ENCODE data around the gene NOM1.

DNA sequence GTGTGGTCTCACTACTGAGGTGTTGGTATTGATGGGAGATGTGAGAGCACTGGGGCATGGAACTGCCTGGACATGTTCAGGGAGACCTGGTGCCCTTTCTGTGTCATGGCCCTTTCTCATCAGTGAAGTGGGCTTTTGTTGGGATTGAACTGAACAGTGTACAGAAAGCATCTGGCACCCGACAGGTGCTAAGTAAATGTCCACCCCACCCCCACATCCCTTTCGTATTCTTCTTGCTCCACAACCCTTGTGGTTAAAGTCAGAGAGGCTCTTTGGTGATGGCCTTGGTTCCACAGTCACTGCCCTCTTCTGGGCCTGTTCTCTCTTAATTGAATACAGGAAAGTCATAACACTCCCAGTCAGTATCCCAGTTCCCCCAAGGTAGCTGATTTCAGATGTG is 5.4 kb downstream of the NOM1 start:
- TF ChIP-seq GATA3 (IDR thresholded peaks at IDR 0.05; ENCODE audit: borderline replicate concordance) (no peak), MAFK (IDR thresholded peaks at IDR 0.05; ENCODE audit: partially characterized antibody) (no peak), MYC (IDR thresholded peaks at IDR 0.05; ENCODE audit: borderline replicate concordance, low read length) (no peak)

Measured in A549 (cell line).